ENCODE measurements around the gene DYTN. TPM values are rescaled to one million over a fixed set of nuclear protein-coding genes. Genes with fewer than 3 reads are reported as not detected.

Gene DYTN
- total RNA-seq, 4 donors from 2014 or later, result not detected

- Histone ChIP-seq H3K27ac (no peak overlapping the region), H3K9me3 (no peaks in the 10 kb centered on the region), H3K27me3 (peaks cover 0 to 22% (median 0%) of the 10 kb centered on the region in 4 donors), H3K4me3 (no peak overlapping the region), H3K4me1 (no peaks in the 10 kb centered on the region), H3K36me3 (no peaks in the 10 kb centered on the region)
- intact Hi-C loops (cut with DNase I), result no loop called here
- TF ChIP-seq CTCF (IDR thresholded peaks at IDR 0.05), result no peak
- TF ChIP-seq POLR2A (IDR thresholded peaks at IDR 0.05), result no peak
- no peak for DNase-seq
- WGBS, 2 donors, result 12 to 26% methylated on average over 6 to 8 of the region's 8 CpGs
These were observed 18.0 kb downstream of the DYTN start for GRCh38 chr2:206700156-206700555.

GRCh38 chr2:206698811-206699210, 19.4 kb downstream of the DYTN start:
- 80 to 83% methylated on average over 3 of the region's 3 CpGs for WGBS, 2 donors
- Histone ChIP-seq H3K27ac (no peak overlapping the region), H3K4me3 (no peak overlapping the region), H3K9me3 (no peaks in the 10 kb centered on the region), H3K27me3 (peaks cover 0 to 18% (median 0%) of the 10 kb centered on the region in 4 donors), H3K4me1 (no peaks in the 10 kb centered on the region), H3K36me3 (no peaks in the 10 kb centered on the region)
- TF ChIP-seq CTCF (IDR thresholded peaks at IDR 0.05) (no peak), POLR2A (IDR thresholded peaks at IDR 0.05) (no peak)
- intact Hi-C loops (cut with DNase I), result loop anchor here (10.0 kb wide), 1 partner anchor 86 kb away; no protein-coding TSS in a partner anchor
- DNase-seq, result no peak

GRCh38 chr2:206696910-206697309, 21.3 kb downstream of the DYTN start:
- no peaks in the 10 kb centered on the region for H3K4me1 ChIP-seq
- no peak overlapping the region for H3K4me3 ChIP-seq
- TF ChIP-seq CTCF (IDR thresholded peaks at IDR 0.05) (no peak), POLR2A (IDR thresholded peaks at IDR 0.05) (no peak)
- no peak overlapping the region for H3K27ac ChIP-seq
- no peaks in the 10 kb centered on the region for H3K9me3 ChIP-seq
- intact Hi-C loops (cut with DNase I), result loop anchor here (10.0 kb wide), 1 partner anchor 88 kb away; no protein-coding TSS in a partner anchor
- peaks cover 0 to 16% (median 0%) of the 10 kb centered on the region in 4 donors for H3K27me3 ChIP-seq
- no peaks in the 10 kb centered on the region for H3K36me3 ChIP-seq
- no peak for DNase-seq

GRCh38 chr2:206693399-206694137, 24.6 kb downstream of the DYTN start:
- Histone ChIP-seq H3K36me3 (no peaks in the 10 kb centered on the region), H3K4me3 (no peak overlapping the region), H3K27ac (no peak overlapping the region), H3K27me3 (no peaks in the 10 kb centered on the region), H3K9me3 (no peaks in the 10 kb centered on the region), H3K4me1 (no peaks in the 10 kb centered on the region)
- TF ChIP-seq CTCF (IDR thresholded peaks at IDR 0.05) (peak; percentile 48 to 72 (median 57)), POLR2A (IDR thresholded peaks at IDR 0.05) (no peak)
- no peak for DNase-seq
- WGBS, 2 donors, result 23 to 37% methylated on average over 5 of the region's 5 CpGs
- intact Hi-C loops (cut with DNase I), result loop anchor here (5.0 to 10.0 kb wide), 2 partner anchors 91 to 784 kb away; no protein-coding TSS in a partner anchor

- Histone ChIP-seq H3K9me3 (no peaks in the 10 kb centered on the region), H3K4me3 (no peak overlapping the region), H3K36me3 (no peaks in the 10 kb centered on the region), H3K27me3 (no peaks in the 10 kb centered on the region), H3K4me1 (no peaks in the 10 kb centered on the region), H3K27ac (no peak overlapping the region)
- no peak for TF ChIP-seq POLR2A (IDR thresholded peaks at IDR 0.05)
- no peak for TF ChIP-seq CTCF (IDR thresholded peaks at IDR 0.05)
- 80 to 81% methylated on average over 7 of the region's 7 CpGs for WGBS, 2 donors
- no peak for DNase-seq
- intact Hi-C loops (cut with DNase I), result loop anchor here (5.0 to 10.0 kb wide), 2 partner anchors 92 to 784 kb away; no protein-coding TSS in a partner anchor
These were observed 25.2 kb downstream of the DYTN start for GRCh38 chr2:206692971-206693370.

All from esophagus squamous epithelium (tissue), 5 donors.